B cell (primary cell): ENCODE data around the gene ENOX1. TPM values are rescaled to one million over a fixed set of nuclear protein-coding genes. Genes with fewer than 3 reads are reported as not detected.

Source experiments
- ATAC-seq: fragments of 200-7000 bp; cut with Tn5 transposase; one replicate; pipeline ENCODE4 v1.10.0; 2021; ENCODE audit warnings: low read depth, mild to moderate bottlenecking, moderate number of reproducible peaks, moderate library complexity
- CTCF ChIA-PET: fragments of 350-600 bp; sonication (Branson Sonifier 250); formaldehyde crosslinking; loops from one replicate; lab custom pipeline; 2021; ENCODE audit warnings: antibody characterized with exemption, inconsistent platforms; lab: Charles Lee
- POLR2A ChIA-PET: fragments of 350-600 bp; sonication (Branson Sonifier 250); formaldehyde crosslinking; loops from one replicate; lab custom pipeline; 2021; ENCODE audit warnings: antibody characterized with exemption; lab: Charles Lee
- DNase-seq: peaks from one replicate; pipeline ENCODE4 v3.0.0; 2013
- H2AFZ ChIP-seq: 2 replicates; pipeline ENCODE4 v1.6.1; 2012; ENCODE audit warnings: mild to moderate bottlenecking, low read depth, low read length; ENCODE audit not compliant: insufficient read depth, poor library complexity, severe bottlenecking
- H3K27ac ChIP-seq, 2 donors: 1 replicate in 1 of 2; 2 replicates in 1 of 2; pipeline ENCODE4 v1.5.1; 2012 to 2013; ENCODE audit warnings: low read length in 2 of 2, mild to moderate bottlenecking in 2 of 2, moderate library complexity in 1 of 2
- H3K27me3 ChIP-seq, 4 experiments: fragments of 200-600 bp in 1 of 4; sonication (generic) in 1 of 4; replicated peaks in 1 of 4; 1 replicate in 2 of 4; 2 replicates in 2 of 4; pipeline versions ENCODE4 v1.6.1 to v1.7.0; 2013 to 2016; ENCODE audit warnings: low read length in 3 of 4, mild to moderate bottlenecking in 2 of 4, mixed read lengths in 1 of 4, moderate library complexity in 1 of 4; ENCODE audit not compliant: insufficient read depth in 4 of 4, control insufficient read depth in 3 of 4; ENCODE audit errors: control extremely low read depth in 1 of 4
- H3K36me3 ChIP-seq, 2 experiments: replicated peaks in 1 of 2; 1 replicate in 1 of 2; 2 replicates in 1 of 2; pipeline versions ENCODE4 v1.6.1 to v1.7.1; 2013; ENCODE audit warnings: low read length in 1 of 2; ENCODE audit not compliant: insufficient read depth in 2 of 2, control insufficient read depth in 1 of 2; ENCODE audit errors: control extremely low read depth in 1 of 2, extremely low read depth in 1 of 2
- H3K4me1 ChIP-seq, 2 donors: fragments of 200-600 bp in 1 of 2; sonication (generic) in 1 of 2; 1 replicate in 1 of 2; 2 replicates in 1 of 2; pipeline versions ENCODE4 v1.5.1 to v1.6.1; 2013 to 2017; ENCODE audit warnings: low read length in 2 of 2; ENCODE audit not compliant: control insufficient read depth in 2 of 2, insufficient read depth in 2 of 2
- H3K4me2 ChIP-seq: replicated peaks from 2 replicates; pipeline ENCODE3; 2012; ENCODE audit warnings: mild to moderate bottlenecking, low read depth, low read length; ENCODE audit not compliant: poor library complexity, severe bottlenecking
- H3K4me3 ChIP-seq, 5 experiments: fragments of 200-600 bp in 1 of 5; sonication (generic) in 1 of 5; 1 replicate in 3 of 5; 2 replicates in 2 of 5; pipeline versions ENCODE4 v1.5.1 to v1.7.0; 2011 to 2016; ENCODE audit warnings: low read length in 4 of 5, mild to moderate bottlenecking in 4 of 5, low read depth in 2 of 5, control low read depth in 1 of 5, moderate library complexity in 1 of 5; ENCODE audit not compliant: insufficient read depth in 1 of 5; ENCODE audit errors: control extremely low read depth in 1 of 5, extremely low read depth in 1 of 5
- H3K79me2 ChIP-seq: fragments of 200-600 bp; sonication (generic); one replicate; pipeline ENCODE4 v1.6.0; 2016; ENCODE audit warnings: low read length; ENCODE audit not compliant: control insufficient read depth, insufficient read depth
- H3K9ac ChIP-seq: fragments of 200-600 bp; sonication (generic); 2 replicates; pipeline ENCODE4 v1.6.1; 2017; ENCODE audit warnings: mild to moderate bottlenecking, low read length, moderate library complexity
- H3K9me3 ChIP-seq, 3 donors: one replicate each; pipeline versions ENCODE4 v1.6.1 to v1.7.1; 2013; ENCODE audit warnings: low read length in 2 of 3; ENCODE audit not compliant: control insufficient read depth in 2 of 3, insufficient read depth in 1 of 3; ENCODE audit errors: control extremely low read depth in 1 of 3
- H4K20me1 ChIP-seq: 2 replicates; pipeline ENCODE4 v1.6.0; 2012; ENCODE audit warnings: mild to moderate bottlenecking, low read length; ENCODE audit not compliant: insufficient read depth, control insufficient read depth, poor library complexity, severe bottlenecking
- H3K27ac Mint-ChIP-seq: one replicate; pipeline ENCODE4 v1.8.0; 2021; ENCODE audit warnings: mixed read lengths
- H3K27me3 Mint-ChIP-seq: one replicate; pipeline ENCODE4 v1.8.0; 2021; ENCODE audit warnings: mixed read lengths
- H3K4me1 Mint-ChIP-seq: one replicate; pipeline ENCODE4 v1.8.0; 2021; ENCODE audit warnings: mixed read lengths
- H3K4me3 Mint-ChIP-seq: one replicate; pipeline ENCODE4 v1.8.0; 2021; ENCODE audit warnings: mixed read lengths
- H3K9me3 Mint-ChIP-seq: one replicate; pipeline ENCODE4 v1.8.0; 2022; ENCODE audit warnings: mixed read lengths; ENCODE audit not compliant: insufficient read depth
- CTCF ChIP-seq: fragments of 200-600 bp; IDR thresholded peaks from one replicate; pipeline ENCODE4 v1.8.0; 2022; ENCODE audit warnings: antibody characterized with exemption, mild to moderate bottlenecking
- EZH2 ChIP-seq: IDR thresholded peaks from 2 replicates; pipeline ENCODE4 v1.6.1; 2012; ENCODE audit warnings: borderline replicate concordance, low read depth, mild to moderate bottlenecking, moderate library complexity, low read length; ENCODE audit not compliant: insufficient read depth, poor library complexity, severe bottlenecking
- WGBS: methylation state at CpG from one replicate; pipeline ENCODE4 v1.1.5; 2013; ENCODE audit warnings: missing lambda C conversion rate; ENCODE audit not compliant: insufficient coverage; 5-methylcytosine and 5-hydroxymethylcytosine counted together
- intact Hi-C: fragments of 100-400 bp; cut with micrococcal nuclease; formaldehyde crosslinking; loops from one replicate; pipeline ENCODE4 v1.10.0; 2022
- polyA plus RNA-seq: library from polyadenylated mRNA; depleted of rRNA; stranded (reverse); fragments of >200 nt; gene quantifications from 2 replicates; pipeline ENCODE4 v1.2.3, GENCODE V29; 2012
- total RNA-seq, 2 donors: library from RNA; stranded (reverse); fragments of 120-200 nt in 1 of 2; gene quantifications; 1 replicate in 1 of 2; 2 replicates in 1 of 2; pipeline versions ENCODE4 v1.2.3 to v1.2.4, GENCODE V29; 2013 to 2022

The ENOX1 gene
- total and polyA plus RNA-seq, 2 donors (not counting 1 experiment from before 2014, with no cell fraction given), result not detected

- H3K4me1 Mint-ChIP-seq, result no peaks in the 10 kb centered on the region
- H3K4me3 Mint-ChIP-seq, result no peak overlapping the region
- H3K4me3 ChIP-seq, result no peak overlapping the region
- H3K9me3 ChIP-seq, result no peaks in the 10 kb centered on the region
- no peak overlapping the region for H3K9ac ChIP-seq
- ChIA-PET CTCF (no interaction called here), POLR2A (no interaction called here)
- no peaks in the 10 kb centered on the region for H4K20me1 ChIP-seq
- intact Hi-C loops, result no loop called here
- H2AFZ ChIP-seq, result no peak overlapping the region
- H3K4me2 ChIP-seq, result no peak overlapping the region
- WGBS, result no CpG with 5 or more reads among the region's 2 CpGs
- no peaks in the 10 kb centered on the region for H3K79me2 ChIP-seq
- ATAC-seq, result no peak
- peaks cover 0 to 8% (median 0%) of the 10 kb centered on the region in 4 experiments for H3K27me3 ChIP-seq
- no peaks in the 10 kb centered on the region for H3K4me1 ChIP-seq
- H3K27ac Mint-ChIP-seq, result no peak overlapping the region
- H3K36me3 ChIP-seq, result no peaks in the 10 kb centered on the region
- peaks cover 25% of the 10 kb centered on the region for H3K27me3 Mint-ChIP-seq
- TF ChIP-seq EZH2, result no peak
- no peak for TF ChIP-seq CTCF
- H3K27ac ChIP-seq, result no peak overlapping the region
- H3K9me3 Mint-ChIP-seq, result no peaks in the 10 kb centered on the region
- DNase-seq, result no peak
Observed at GRCh38 chr13:43773602-43774001, 13.2 kb downstream of the ENOX1 start.

DNA sequence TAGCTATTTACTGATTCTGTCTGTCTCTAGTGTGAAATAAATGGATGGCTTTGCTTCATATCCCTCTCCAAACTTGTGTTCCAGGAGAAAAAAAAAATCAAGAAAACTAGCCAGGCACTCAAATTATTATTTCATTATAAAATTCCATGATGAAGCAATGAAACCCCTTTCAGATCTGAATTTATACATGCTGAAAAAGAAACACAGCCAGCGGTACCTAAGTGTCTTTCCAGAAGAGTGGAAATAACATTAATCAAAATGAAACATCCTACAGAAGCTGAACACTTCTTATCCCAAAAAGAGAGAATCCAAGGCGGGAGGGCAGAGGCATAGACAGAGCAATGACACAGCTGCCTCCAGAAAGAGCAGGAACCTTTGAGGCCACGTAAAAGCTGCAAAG lies 15.9 kb downstream of the ENOX1 start:
- no peak overlapping the region for H3K27ac Mint-ChIP-seq
- H2AFZ ChIP-seq, result no peak overlapping the region
- H3K4me1 Mint-ChIP-seq, result no peaks in the 10 kb centered on the region
- H3K4me2 ChIP-seq, result no peak overlapping the region
- H3K36me3 ChIP-seq, result no peaks in the 10 kb centered on the region
- TF ChIP-seq EZH2 (no peak), CTCF (no peak)
- no peak overlapping the region for H3K27ac ChIP-seq
- H3K27me3 ChIP-seq, result peaks cover 0 to 5% (median 0%) of the 10 kb centered on the region in 4 experiments
- no peak for DNase-seq
- WGBS, result 71% methylated on average over 1 of the region's 3 CpGs
- CTCF ChIA-PET, result no interaction called here
- peaks cover 13% of the 10 kb centered on the region for H3K27me3 Mint-ChIP-seq
- H3K4me1 ChIP-seq, result no peaks in the 10 kb centered on the region
- H4K20me1 ChIP-seq, result no peaks in the 10 kb centered on the region
- H3K4me3 Mint-ChIP-seq, result no peak overlapping the region
- intact Hi-C loops, result no loop called here
- no peaks in the 10 kb centered on the region for H3K9me3 ChIP-seq
- H3K9me3 Mint-ChIP-seq, result no peaks in the 10 kb centered on the region
- ATAC-seq, result no peak
- no peaks in the 10 kb centered on the region for H3K79me2 ChIP-seq
- H3K9ac ChIP-seq, result no peak overlapping the region
- POLR2A ChIA-PET, result no interaction called here
- no peak overlapping the region for H3K4me3 ChIP-seq
